GM10266 (cell line): ENCODE measurements around the gene ZNF444.
"Not testable (repeated sequence)": the region's sequence is repeated elsewhere in the genome, so short reads cannot be mapped to it uniquely, and the experiment has no call there.

ENCODE experiments used
- DNase-seq: peaks from one replicate; pipeline ENCODE4 v3.0.0; 2012; ENCODE audit errors: extremely low spot score
- TF ChIP-seq, protein P1 (sequence below): IDR thresholded peaks from 2 replicates; pipeline ENCODE4 v1.5.1; 2012; ENCODE audit warnings: mild to moderate bottlenecking, low read depth; ENCODE audit not compliant: control insufficient read depth, insufficient read depth; ENCODE audit errors: missing control alignments

Gene ZNF444

GRCh38 chr19:56174550-56174949 lies 33.5 kb downstream of the ZNF444 start:
- TF ChIP-seq, protein P1, sequence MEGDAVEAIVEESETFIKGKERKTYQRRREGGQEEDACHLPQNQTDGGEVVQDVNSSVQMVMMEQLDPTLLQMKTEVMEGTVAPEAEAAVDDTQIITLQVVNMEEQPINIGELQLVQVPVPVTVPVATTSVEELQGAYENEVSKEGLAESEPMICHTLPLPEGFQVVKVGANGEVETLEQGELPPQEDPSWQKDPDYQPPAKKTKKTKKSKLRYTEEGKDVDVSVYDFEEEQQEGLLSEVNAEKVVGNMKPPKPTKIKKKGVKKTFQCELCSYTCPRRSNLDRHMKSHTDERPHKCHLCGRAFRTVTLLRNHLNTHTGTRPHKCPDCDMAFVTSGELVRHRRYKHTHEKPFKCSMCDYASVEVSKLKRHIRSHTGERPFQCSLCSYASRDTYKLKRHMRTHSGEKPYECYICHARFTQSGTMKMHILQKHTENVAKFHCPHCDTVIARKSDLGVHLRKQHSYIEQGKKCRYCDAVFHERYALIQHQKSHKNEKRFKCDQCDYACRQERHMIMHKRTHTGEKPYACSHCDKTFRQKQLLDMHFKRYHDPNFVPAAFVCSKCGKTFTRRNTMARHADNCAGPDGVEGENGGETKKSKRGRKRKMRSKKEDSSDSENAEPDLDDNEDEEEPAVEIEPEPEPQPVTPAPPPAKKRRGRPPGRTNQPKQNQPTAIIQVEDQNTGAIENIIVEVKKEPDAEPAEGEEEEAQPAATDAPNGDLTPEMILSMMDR = no peak
- DNase-seq = no peak

DNA sequence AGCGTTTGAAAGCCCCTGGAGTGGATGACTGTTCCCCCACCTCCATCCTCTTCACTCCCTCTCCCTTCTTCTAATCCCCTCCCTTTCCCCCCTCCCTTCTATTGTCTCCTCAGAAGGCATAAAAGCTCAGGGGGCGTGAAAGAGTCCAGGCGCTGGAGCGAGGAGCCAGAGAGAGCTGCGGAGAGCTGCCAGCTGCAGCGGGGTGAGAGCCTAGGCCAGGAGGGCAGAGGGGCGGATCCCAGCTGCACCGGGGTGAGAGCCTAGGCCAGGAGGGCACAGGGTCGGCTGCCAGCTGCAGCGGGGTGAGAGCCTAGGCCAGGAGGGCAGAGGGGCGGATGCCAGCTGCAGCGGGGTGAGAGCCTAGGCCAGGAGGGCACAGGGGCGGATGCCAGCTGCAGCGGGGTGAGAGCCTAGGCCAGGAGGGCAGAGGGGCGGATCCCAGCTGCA lies 34.8 kb downstream of the ZNF444 start, which contains the start of gene GALP:
TSS of gene GALP (plus strand) at position 148 of the 447 bp plus-strand sequence. CDS start 1,101 bp downstream, outside the sequence.
- DNase-seq = not testable (repeated sequence)

GRCh38 chr19:56176310-56176709 lies 35.2 kb downstream of the ZNF444 start:
- DNase-seq = not testable (repeated sequence)

DNA sequence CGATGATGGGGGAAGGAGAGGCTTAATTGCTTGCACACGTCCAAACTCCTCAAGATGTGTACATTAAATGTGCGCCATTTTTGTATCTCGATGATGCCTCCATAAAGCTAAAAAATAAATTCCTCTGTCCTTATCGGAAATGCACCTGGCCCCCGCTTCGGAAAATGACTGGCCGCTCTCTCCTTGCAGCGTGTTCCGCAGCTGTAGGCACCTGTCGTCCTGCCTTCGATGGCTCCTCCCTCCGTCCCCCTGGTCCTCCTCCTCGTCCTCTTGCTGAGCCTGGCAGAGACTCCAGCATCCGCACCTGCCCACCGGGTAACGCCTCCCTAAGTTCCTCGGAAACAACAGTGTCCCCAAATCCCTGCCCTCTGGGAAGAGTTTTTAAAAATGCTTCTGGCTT lies 35.8 kb downstream of the ZNF444 start:
- TF ChIP-seq, protein P1 = no peak
- no peak for DNase-seq

GRCh38 chr19:56177564-56178243 lies 36.6 kb downstream of the ZNF444 start:
- no peak for DNase-seq

DNA sequence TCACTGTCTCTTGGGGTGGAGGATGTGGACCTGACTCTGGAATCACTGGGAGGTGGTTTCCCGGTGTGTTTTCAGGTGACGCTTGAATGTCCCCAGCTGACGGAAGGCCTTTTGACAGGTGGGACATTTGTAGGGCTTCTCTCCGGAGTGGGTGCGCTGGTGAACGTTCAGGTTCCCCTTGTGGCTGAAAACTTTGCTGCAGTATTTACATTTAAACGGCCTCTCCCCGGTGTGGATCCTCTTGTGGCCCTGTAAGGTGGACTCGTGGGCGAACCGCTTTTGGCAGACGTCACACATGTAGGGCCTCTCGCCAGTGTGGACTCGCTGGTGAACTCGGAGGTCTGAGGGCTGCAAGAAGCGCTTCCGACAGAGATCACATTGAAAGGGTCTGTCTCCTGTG lies 48.7 kb downstream of the ZNF444 start:
- TF ChIP-seq, protein P1 = no peak
- DNase-seq = no peak

More at GRCh38 chr19:56177564-56178243, 36.6 kb downstream of the ZNF444 start:
- TF ChIP-seq, protein P1 = no peak

DNA sequence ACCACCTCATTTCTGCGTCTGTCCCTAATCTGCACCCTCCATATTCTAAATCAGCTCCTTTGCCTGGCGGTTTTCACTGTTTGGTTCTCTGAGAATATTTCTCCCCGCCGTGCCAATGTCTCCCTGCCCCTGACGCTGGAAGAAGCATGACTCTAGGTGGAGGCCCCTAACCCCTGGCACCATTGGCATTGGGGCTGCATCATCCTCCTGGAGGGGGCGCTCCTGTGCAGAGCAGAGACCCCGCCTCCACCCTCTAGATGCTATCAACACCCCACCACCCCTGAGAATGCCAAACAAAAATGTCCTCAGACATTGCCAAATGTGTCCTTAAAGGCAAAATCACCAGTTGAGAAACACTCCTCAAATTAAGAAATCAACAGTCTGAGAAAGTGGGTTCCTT lies 50.0 kb downstream of the ZNF444 start:
- TF ChIP-seq, protein P1 = no peak
- no peak for DNase-seq

DNA sequence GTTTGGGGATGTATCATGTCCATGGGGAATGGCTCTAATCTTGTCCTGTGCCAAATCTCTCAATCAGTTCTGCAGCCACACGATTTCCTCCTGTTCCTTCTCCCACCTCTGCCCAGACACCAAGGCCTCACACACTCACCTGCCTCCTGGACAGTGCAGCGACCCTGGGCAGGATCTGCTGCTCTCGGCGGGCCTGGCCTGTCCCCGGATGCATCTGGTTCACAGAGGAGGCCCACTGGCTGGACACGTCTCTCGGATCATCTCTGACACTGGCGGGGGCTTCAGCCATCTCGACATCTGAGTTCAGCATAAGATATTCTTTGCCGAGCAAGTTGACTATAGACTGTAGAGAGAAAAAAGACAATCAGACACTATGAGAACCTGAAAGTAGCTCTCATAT lies 50.6 kb downstream of the ZNF444 start:
- TF ChIP-seq, protein P1 = no peak
- no peak for DNase-seq
